AG04450 (cell line): ENCODE results near the gene ASB14. TPM values are rescaled to one million over a fixed set of nuclear protein-coding genes. Genes with fewer than 3 reads are reported as not detected.

Source experiments
- CTCF ChIA-PET: fragments of 300-600, 350-600 bp; formaldehyde crosslinking; extraction: SDS; loops from one replicate; lab custom pipeline; 2022; ENCODE audit warnings: antibody characterized with exemption, inconsistent platforms; lab: Charles Lee
- POLR2A ChIA-PET: fragments of 350-600 bp; formaldehyde crosslinking; extraction: SDS; loops from one replicate; lab custom pipeline; 2021; ENCODE audit warnings: antibody characterized with exemption, inconsistent platforms; lab: Yijun Ruan, JAX
- DNase-seq: peaks from one replicate; pipeline ENCODE4 v3.0.0-alpha.2; 2011; ENCODE audit warnings: low read depth, low spot score
- H3K27ac ChIP-seq: one replicate; pipeline ENCODE4 v1.5.1; 2012; ENCODE audit warnings: low read depth, low read length, control low read depth
- H3K27me3 ChIP-seq: one replicate; pipeline ENCODE4 v1.6.0; 2012; ENCODE audit warnings: low read length; ENCODE audit not compliant: control insufficient read depth, insufficient read depth
- H3K4me3 ChIP-seq: 2 replicates; pipeline ENCODE4 v1.5.1; 2011; ENCODE audit warnings: mild to moderate bottlenecking, low read depth, low read length, control low read depth
- H3K9me3 ChIP-seq: 2 replicates; pipeline ENCODE4 v1.5.1; 2012; ENCODE audit warnings: low read length; ENCODE audit not compliant: control insufficient read depth, insufficient read depth
- CTCF ChIP-seq: IDR thresholded peaks from 2 replicates; pipeline ENCODE4 v1.5.1; 2011; ENCODE audit warnings: low read depth, low read length, control low read depth, inconsistent platforms
- polyA plus RNA-seq: library from polyadenylated mRNA; depleted of rRNA; stranded (reverse); fragments of >200 nt; gene quantifications from 2 replicates; pipeline ENCODE4 v1.2.3, GENCODE V29; 2011

ASB14 gene
- polyA plus RNA-seq, 1 experiment, result not detected

DNA sequence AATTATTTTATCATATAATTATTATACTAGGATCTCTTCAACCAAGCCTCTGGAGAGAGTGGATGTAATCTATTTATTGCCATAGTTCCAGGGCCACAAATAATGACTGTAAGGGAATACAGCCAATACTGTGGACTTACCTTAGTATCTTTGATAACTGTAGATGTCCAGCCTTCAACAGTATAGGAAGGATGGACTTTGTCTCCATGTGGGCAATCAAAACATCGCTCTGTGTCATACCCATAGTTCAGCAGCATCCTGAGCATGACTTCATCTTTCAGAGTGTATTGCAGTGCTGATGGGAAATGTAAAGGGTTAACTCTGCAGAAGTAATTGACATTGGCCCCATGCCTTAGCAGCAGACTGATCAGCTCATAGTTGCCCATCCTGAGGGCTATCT, 14.2 kb downstream of the ASB14 start:
- Histone ChIP-seq H3K9me3 (peaks cover 3% of the 10 kb centered on the region), H3K27ac (no peak overlapping the region), H3K27me3 (no peaks in the 10 kb centered on the region), H3K4me3 (no peak overlapping the region)
- CTCF ChIA-PET, result no interaction called here
- POLR2A ChIA-PET, result no interaction called here
- no peak for TF ChIP-seq CTCF
- no peak for DNase-seq

- Histone ChIP-seq H3K27ac (no peak overlapping the region), H3K4me3 (no peak overlapping the region), H3K27me3 (no peaks in the 10 kb centered on the region), H3K9me3 (peaks cover 3% of the 10 kb centered on the region)
- POLR2A ChIA-PET, result interaction anchor here (0.7 kb wide), 1 partner anchor 111 kb away, joined by 10 read pairs; no protein-coding TSS in a partner anchor
- no peak for TF ChIP-seq CTCF
- no peak for DNase-seq
- CTCF ChIA-PET, result no interaction called here
Observed at GRCh38 chr3:57275393-57275792, 17.1 kb downstream of the ASB14 start.

- DNase-seq, result no peak
- Histone ChIP-seq H3K27ac (no peak overlapping the region), H3K9me3 (peaks cover 3% of the 10 kb centered on the region), H3K27me3 (no peaks in the 10 kb centered on the region), H3K4me3 (no peak overlapping the region)
- TF ChIP-seq CTCF, result no peak
- ChIA-PET POLR2A (interaction anchor here (0.7 kb wide), 1 partner anchor 111 kb away, joined by 10 read pairs; no protein-coding TSS in a partner anchor), CTCF (no interaction called here)
Observed at GRCh38 chr3:57274845-57275244, 17.6 kb downstream of the ASB14 start.

DNA sequence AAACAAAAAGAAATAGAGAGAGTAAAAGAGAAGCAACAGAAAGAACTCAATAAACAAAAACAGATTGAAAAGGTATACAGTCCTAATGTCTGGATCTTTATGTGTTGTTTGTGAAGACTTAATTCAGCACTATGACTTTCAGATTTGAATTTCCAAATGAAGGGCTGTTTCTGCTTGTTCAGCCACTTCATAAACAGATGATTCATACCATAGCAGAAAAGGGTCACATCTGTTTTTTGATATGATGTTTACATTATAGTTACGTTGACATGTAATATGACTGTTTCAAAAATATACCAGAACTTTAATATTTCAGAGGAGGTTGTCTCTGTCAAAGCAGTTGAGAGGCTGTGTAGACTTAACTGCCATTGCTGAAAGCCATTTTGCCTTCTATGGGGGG, 24.1 kb downstream of the ASB14 start:
- ChIA-PET POLR2A (no interaction called here), CTCF (no interaction called here)
- no peak for DNase-seq
- Histone ChIP-seq H3K4me3 (no peak overlapping the region), H3K9me3 (no peaks in the 10 kb centered on the region), H3K27ac (no peak overlapping the region), H3K27me3 (no peaks in the 10 kb centered on the region)
- no peak for TF ChIP-seq CTCF

- ChIA-PET POLR2A (no interaction called here), CTCF (interaction anchor here (0.6 kb wide), 1 partner anchor 92 kb away, joined by 3 read pairs; no protein-coding TSS in a partner anchor)
- Histone ChIP-seq H3K4me3 (no peak overlapping the region), H3K9me3 (no peaks in the 10 kb centered on the region), H3K27me3 (no peaks in the 10 kb centered on the region), H3K27ac (no peak overlapping the region)
- no peak for TF ChIP-seq CTCF
- DNase-seq, result no peak
Observed at GRCh38 chr3:57261929-57262328, 30.6 kb downstream of the ASB14 start.
